Astrocyte of the spinal cord (primary cell): ENCODE data around the gene SHB.

Experiments used
- DNase-seq: peaks from one replicate; pipeline ENCODE4 v3.0.0; 2011; ENCODE audit warnings: low read depth, low spot score
- H3K4me3 ChIP-seq: 2 replicates; pipeline ENCODE4 v1.5.1; 2011; ENCODE audit warnings: low read depth, mild to moderate bottlenecking, low read length, moderate library complexity
- in situ Hi-C: cut with HindIII; loops from 2 replicates; pipeline ENCODE4 v1.10.0; 2017; ENCODE audit warnings: low sequenced_read_pairs
- TF ChIP-seq, protein P1 (sequence below): IDR thresholded peaks from 2 replicates; pipeline ENCODE4 v1.5.1; 2012; ENCODE audit warnings: low read depth, mild to moderate bottlenecking, low read length, inconsistent platforms

Gene SHB

GRCh38 chr9:38109601-38110000 lies 40.6 kb upstream of the SHB start:
- in situ Hi-C loops: no loop called here
- H3K4me3 ChIP-seq: no peak overlapping the region
- no peak for DNase-seq
- TF ChIP-seq, protein P1, sequence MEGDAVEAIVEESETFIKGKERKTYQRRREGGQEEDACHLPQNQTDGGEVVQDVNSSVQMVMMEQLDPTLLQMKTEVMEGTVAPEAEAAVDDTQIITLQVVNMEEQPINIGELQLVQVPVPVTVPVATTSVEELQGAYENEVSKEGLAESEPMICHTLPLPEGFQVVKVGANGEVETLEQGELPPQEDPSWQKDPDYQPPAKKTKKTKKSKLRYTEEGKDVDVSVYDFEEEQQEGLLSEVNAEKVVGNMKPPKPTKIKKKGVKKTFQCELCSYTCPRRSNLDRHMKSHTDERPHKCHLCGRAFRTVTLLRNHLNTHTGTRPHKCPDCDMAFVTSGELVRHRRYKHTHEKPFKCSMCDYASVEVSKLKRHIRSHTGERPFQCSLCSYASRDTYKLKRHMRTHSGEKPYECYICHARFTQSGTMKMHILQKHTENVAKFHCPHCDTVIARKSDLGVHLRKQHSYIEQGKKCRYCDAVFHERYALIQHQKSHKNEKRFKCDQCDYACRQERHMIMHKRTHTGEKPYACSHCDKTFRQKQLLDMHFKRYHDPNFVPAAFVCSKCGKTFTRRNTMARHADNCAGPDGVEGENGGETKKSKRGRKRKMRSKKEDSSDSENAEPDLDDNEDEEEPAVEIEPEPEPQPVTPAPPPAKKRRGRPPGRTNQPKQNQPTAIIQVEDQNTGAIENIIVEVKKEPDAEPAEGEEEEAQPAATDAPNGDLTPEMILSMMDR: no peak

- in situ Hi-C loops: no loop called here
- TF ChIP-seq, protein P1: no peak
Observed at GRCh38 chr9:38108326-38108725, 39.3 kb upstream of the SHB start.

DNA sequence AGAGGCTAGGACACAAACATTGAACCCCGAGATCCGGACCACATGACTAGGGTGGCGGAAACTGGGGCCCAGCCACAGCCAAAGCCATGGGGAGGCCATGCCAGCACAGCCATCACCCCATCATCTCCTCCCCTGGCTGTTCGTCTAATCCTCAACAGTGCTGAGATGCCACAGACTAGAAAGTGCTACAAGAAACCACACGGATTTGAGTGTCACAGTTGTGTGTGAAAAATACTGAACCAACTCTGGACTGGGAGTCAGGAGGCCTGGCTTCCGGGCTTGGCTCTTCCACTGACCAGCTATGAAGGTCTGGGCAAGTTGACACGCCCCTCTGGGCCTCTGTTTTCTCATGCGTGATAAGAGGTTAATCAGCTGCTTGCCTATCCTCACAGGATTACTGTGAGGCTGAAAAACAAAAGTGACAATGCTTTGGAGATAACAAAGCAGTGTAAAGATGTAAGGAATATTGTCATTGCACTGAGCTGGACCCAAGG lies 38.8 kb upstream of the SHB start:
- H3K4me3 ChIP-seq: no peak overlapping the region
- TF ChIP-seq, protein P1: no peak
- in situ Hi-C loops: no loop called here
- DNase-seq: no peak

More at GRCh38 chr9:38108326-38108725, 39.3 kb upstream of the SHB start:
- DNase-seq: no peak
- no peak overlapping the region for H3K4me3 ChIP-seq

DNA sequence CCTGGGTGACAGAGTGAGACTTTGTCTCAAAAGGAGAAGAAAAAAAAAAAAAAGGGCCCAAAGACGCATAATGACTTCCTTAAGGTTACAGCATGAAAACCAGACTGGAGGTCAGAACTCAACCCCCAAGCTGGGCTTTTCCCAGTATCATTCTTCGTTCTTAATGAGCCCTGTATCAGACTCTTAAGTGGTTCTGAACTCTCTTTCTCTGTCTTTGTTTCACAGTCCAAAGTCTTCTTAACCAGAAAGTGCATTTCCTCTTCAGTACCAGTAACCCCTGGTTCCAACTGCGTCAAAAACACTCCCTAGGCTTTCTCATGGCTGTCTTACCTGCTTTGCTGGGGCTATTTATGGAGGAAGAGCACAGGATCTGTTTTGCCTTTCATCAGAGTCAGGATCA lies 38.4 kb upstream of the SHB start:
- in situ Hi-C loops: no loop called here
- DNase-seq: no peak
- H3K4me3 ChIP-seq: no peak overlapping the region
- TF ChIP-seq, protein P1: no peak

DNA sequence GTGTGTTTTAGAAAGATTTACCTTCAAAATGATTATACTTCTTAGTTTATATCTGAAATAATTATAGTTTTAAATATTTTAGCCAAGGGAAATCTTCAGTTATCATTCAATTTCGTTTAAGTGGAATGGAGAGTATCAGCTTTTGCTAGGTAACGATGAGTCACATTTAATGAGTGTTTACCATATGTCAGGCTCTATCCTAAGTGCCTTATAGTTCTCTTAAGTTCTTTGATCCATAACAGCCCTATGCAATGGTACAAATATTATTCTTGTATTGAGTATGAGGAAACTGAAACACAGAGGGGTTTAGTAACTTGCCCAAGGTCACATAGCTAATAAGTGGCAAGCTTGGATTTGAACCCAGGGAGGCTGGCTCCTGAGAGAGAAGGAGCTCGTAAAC lies 37.5 kb upstream of the SHB start:
- in situ Hi-C loops: no loop called here
- TF ChIP-seq, protein P1: no peak
- H3K4me3 ChIP-seq: no peak overlapping the region
- DNase-seq: no peak

DNA sequence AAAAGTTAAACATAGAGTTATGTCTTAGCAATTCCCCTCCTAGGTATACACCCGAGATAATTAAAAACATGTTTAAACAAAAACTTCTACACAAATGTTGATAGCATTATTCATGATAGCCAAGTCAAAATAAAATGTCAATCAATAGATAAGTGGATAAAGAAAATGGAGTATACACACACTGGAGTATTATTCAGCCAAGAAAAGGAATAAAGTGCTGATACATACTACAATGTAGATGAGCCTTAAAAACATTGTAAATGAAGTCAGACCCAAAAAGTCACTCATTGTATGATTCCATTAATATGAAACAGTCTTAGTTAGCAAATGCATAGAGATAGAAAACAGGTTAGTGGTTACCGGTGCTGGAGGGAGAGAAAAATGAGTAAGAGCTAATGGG lies 34.3 kb upstream of the SHB start:
- in situ Hi-C loops: no loop called here
- no peak for DNase-seq
- H3K4me3 ChIP-seq: no peak overlapping the region
- TF ChIP-seq, protein P1: no peak

GRCh38 chr9:38101423-38101822 lies 32.4 kb upstream of the SHB start:
- no peak for DNase-seq
- in situ Hi-C loops: no loop called here
- TF ChIP-seq, protein P1: no peak
- no peak overlapping the region for H3K4me3 ChIP-seq
